HCT116 (cell line): ENCODE results near the gene HSD17B12. TPM values are rescaled to one million over a fixed set of nuclear protein-coding genes. Genes with fewer than 3 reads are reported as not detected.

Source experiments
- ATAC-seq: fragments of 200-7000 bp; cut with Tn5 transposase; 2 replicates; pipeline ENCODE4 v1.9.1; 2020; ENCODE audit warnings: mild to moderate bottlenecking, moderate library complexity
- BruUV-seq: library from RNA; stranded (reverse); fragments of 400-500 nt; replicated peaks from 2 replicates; lab custom pipeline; 2021; lab: Mats Ljungman, UMichigan
- CTCF ChIA-PET: fragments of 300-600 bp; sonication (Branson Sonifier 250); formaldehyde crosslinking; loops from one replicate; lab custom pipeline; 2021; ENCODE audit warnings: antibody characterized with exemption; lab: Charles Lee
- POLR2A ChIA-PET: fragments of 300-600, 350-600 bp; sonication (Branson Sonifier 250); formaldehyde crosslinking; loops from one replicate; lab custom pipeline; 2021; ENCODE audit warnings: antibody characterized with exemption; lab: Charles Lee
- RAD21 ChIA-PET, 2 experiments: fragments of 300-600 bp; sonication (Branson Sonifier 250); formaldehyde crosslinking; loops; one replicate each; lab custom pipeline; 2023; ENCODE audit warnings: low total read pairs in 2 of 2; ENCODE audit not compliant: uncharacterized antibody in 2 of 2, unreplicated experiment in 2 of 2, low non-redundant PET in 1 of 2; lab: Charles Lee
- DNase-seq: peaks from one replicate; pipeline ENCODE4 v3.0.0-alpha.2; 2010; ENCODE audit warnings: low read depth, low spot score
- H2AFZ ChIP-seq: fragments of 200-600 bp; shearing (Covaris generic), sonication (generic); 2 replicates; pipeline ENCODE4 v1.6.1; 2017; ENCODE audit warnings: low read depth, mixed run types, mixed read lengths, antibody characterized with exemption, low read length; ENCODE audit not compliant: poor library complexity, severe bottlenecking
- H3K27ac ChIP-seq: 2 replicates; pipeline ENCODE4 v1.5.1; 2012; ENCODE audit warnings: low read depth, low read length
- H3K27me3 ChIP-seq: fragments of 200-600 bp; sonication (generic); 2 replicates; pipeline ENCODE4 v1.6.1; 2016; ENCODE audit warnings: mixed run types, low read length, mixed read lengths; ENCODE audit not compliant: insufficient read depth
- H3K36me3 ChIP-seq, 2 experiments: fragments of 200-500 bp in 1 of 2; fragments of 200-600 bp in 1 of 2; sonication (Bioruptor generic) in 1 of 2; sonication (generic) in 1 of 2; 2 replicates each; pipeline versions ENCODE4 v1.5.1 to v1.6.1; 2014 to 2016; ENCODE audit warnings: low read length in 2 of 2, inconsistent platforms in 1 of 2, mixed read lengths in 1 of 2, mixed run types in 1 of 2; ENCODE audit not compliant: insufficient read depth in 2 of 2, control insufficient read depth in 1 of 2
- H3K4me1 ChIP-seq, 2 experiments: fragments of 200-600 bp in 1 of 2; sonication (generic) in 1 of 2; 2 replicates each; pipeline versions ENCODE4 v1.5.1 to v1.6.1; 2012 to 2017; ENCODE audit warnings: low read length in 2 of 2, inconsistent platforms in 1 of 2, mild to moderate bottlenecking in 1 of 2, mixed read lengths in 1 of 2, mixed run types in 1 of 2, moderate library complexity in 1 of 2; ENCODE audit not compliant: insufficient read depth in 2 of 2, control insufficient read depth in 1 of 2
- H3K4me2 ChIP-seq: fragments of 200-600 bp; sonication (generic); 2 replicates; pipeline ENCODE4 v1.6.1; 2017; ENCODE audit warnings: mixed run types, low read length, mixed read lengths
- H3K4me3 ChIP-seq, 2 experiments: fragments of 200-600 bp in 1 of 2; sonication (generic) in 1 of 2; replicated peaks in 1 of 2; 2 replicates each; pipeline ENCODE4 v1.5.1; 2011 to 2016; ENCODE audit warnings: low read length in 2 of 2, control low read depth in 1 of 2, low read depth in 1 of 2, mild to moderate bottlenecking in 1 of 2, mixed read lengths in 1 of 2, mixed run types in 1 of 2
- H3K79me2 ChIP-seq: fragments of 200-600 bp; sonication (generic); 2 replicates; pipeline ENCODE4 v1.6.1; 2017; ENCODE audit warnings: mild to moderate bottlenecking, mixed run types, low read length, moderate library complexity, mixed read lengths; ENCODE audit not compliant: insufficient read depth
- H3K9ac ChIP-seq: fragments of 200-600 bp; sonication (generic); 2 replicates; pipeline ENCODE4 v1.6.1; 2016; ENCODE audit warnings: low read length, mixed read lengths
- H3K9me2 ChIP-seq: fragments of 200-600 bp; sonication (generic), shearing (Covaris generic); 2 replicates; pipeline ENCODE4 v1.6.1; 2017; ENCODE audit warnings: mixed run types, mild to moderate bottlenecking, moderate library complexity; ENCODE audit not compliant: insufficient read depth
- H3K9me3 ChIP-seq, 2 experiments: fragments of 200-500 bp in 1 of 2; fragments of 200-600 bp in 1 of 2; sonication (Bioruptor generic) in 1 of 2; sonication (generic) in 1 of 2; 2 replicates each; pipeline ENCODE4 v1.6.1; 2014 to 2017; ENCODE audit warnings: low read length in 2 of 2, mixed read lengths in 2 of 2, inconsistent platforms in 1 of 2, low read depth in 1 of 2, mild to moderate bottlenecking in 1 of 2, mixed run types in 1 of 2, moderate library complexity in 1 of 2; ENCODE audit not compliant: control insufficient read depth in 1 of 2, insufficient read depth in 1 of 2
- H4K20me1 ChIP-seq: fragments of 200-600 bp; sonication (generic), shearing (Covaris generic); 2 replicates; pipeline ENCODE4 v1.6.1; 2017; ENCODE audit warnings: mixed run types, mild to moderate bottlenecking, moderate library complexity; ENCODE audit not compliant: insufficient read depth
- CBX3 ChIP-seq: IDR thresholded peaks from 2 replicates; pipeline ENCODE4 v1.6.1; 2012; ENCODE audit warnings: low read depth
- CEBPB ChIP-seq: IDR thresholded peaks from 2 replicates; pipeline ENCODE4 v1.6.1; 2012; ENCODE audit warnings: low read depth
- CTCF ChIP-seq, 3 experiments: fragments of 200-600 bp in 1 of 3; sonication (generic) in 1 of 3; IDR thresholded peaks in 2 of 3; conservative IDR thresholded peaks in 1 of 3; 2 replicates each; pipeline ENCODE4 v1.5.1; 2012 to 2017; ENCODE audit warnings: low read depth in 2 of 3, low read length in 2 of 3, antibody characterized with exemption in 1 of 3, borderline replicate concordance in 1 of 3, control low read depth in 1 of 3, mild to moderate bottlenecking in 1 of 3, mixed read lengths in 1 of 3, mixed run types in 1 of 3, moderate library complexity in 1 of 3; ENCODE audit not compliant: insufficient read depth in 1 of 3
- ELF1 ChIP-seq: IDR thresholded peaks from 2 replicates; pipeline ENCODE4 v1.6.1; 2012; ENCODE audit warnings: low read depth, borderline replicate concordance
- EZH2 ChIP-seq: fragments of 200-600 bp; sonication (generic); IDR thresholded peaks from 2 replicates; pipeline ENCODE4 v1.6.1; 2017; ENCODE audit warnings: antibody characterized with exemption, mixed run types
- EZH2phosphoT487 ChIP-seq: fragments of 200-600 bp; IDR thresholded peaks from 2 replicates; pipeline ENCODE4 v1.6.1; 2018; ENCODE audit warnings: antibody characterized with exemption, borderline replicate concordance
- POLR2AphosphoS5 ChIP-seq: IDR thresholded peaks from 2 replicates; pipeline ENCODE4 v1.6.1; 2011; ENCODE audit warnings: mild to moderate bottlenecking, low read depth, low read length, moderate library complexity
- REST ChIP-seq: IDR thresholded peaks from 2 replicates; pipeline ENCODE4 v1.6.1; 2012; ENCODE audit warnings: low read depth
- SP1 ChIP-seq: IDR thresholded peaks from 2 replicates; pipeline ENCODE4 v1.6.1; 2012; ENCODE audit warnings: low read depth
- SRF ChIP-seq: IDR thresholded peaks from 2 replicates; pipeline ENCODE4 v1.6.1; 2012; ENCODE audit warnings: low read depth
- TCF7L2 ChIP-seq: IDR thresholded peaks from 2 replicates; pipeline ENCODE4 v1.7.0; 2011; ENCODE audit warnings: borderline replicate concordance, inconsistent platforms; ENCODE audit not compliant: insufficient read depth, insufficient read length; ENCODE audit errors: extremely low read depth
- ZFX ChIP-seq: fragments of 450-650 bp; IDR thresholded peaks from 2 replicates; pipeline ENCODE4 v1.6.1; 2017
- ZNF274 ChIP-seq: fragments of 200-500 bp; sonication (Bioruptor generic); IDR thresholded peaks from 2 replicates; pipeline ENCODE4 v1.6.1; 2014; ENCODE audit warnings: mild to moderate bottlenecking, low read depth, low read length, inconsistent platforms
- intact Hi-C: fragments of 100-400 bp; cut with micrococcal nuclease; formaldehyde crosslinking; loops from 2 replicates; pipeline ENCODE4 v1.10.0; 2022
- total RNA-seq: library from RNA; stranded (reverse); gene quantifications from one replicate; pipeline ENCODE4 v1.2.1, GENCODE V29; 2021; ENCODE audit not compliant: unreplicated experiment

Gene HSD17B12
- total RNA-seq, 1 experiment from 2014 or later: 83.7 TPM

GRCh38 chr11:43774786-43775185, 94.2 kb downstream of the HSD17B12 start:
- no peaks in the 10 kb centered on the region for H3K9me2 ChIP-seq
- H3K4me1 ChIP-seq: no peaks in the 10 kb centered on the region
- CTCF ChIA-PET: no interaction called here
- H3K27me3 ChIP-seq: no peaks in the 10 kb centered on the region
- H3K9me3 ChIP-seq: no peaks in the 10 kb centered on the region
- H2AFZ ChIP-seq: no peak overlapping the region
- H3K27ac ChIP-seq: no peak overlapping the region
- intact Hi-C loops: no loop called here
- DNase-seq (no peak), ATAC-seq (no peak)
- RAD21 ChIA-PET: no interaction called here
- H3K79me2 ChIP-seq: no peaks in the 10 kb centered on the region; the same call in 1 of the 2 replicates
- no peaks in the 10 kb centered on the region for H3K36me3 ChIP-seq
- POLR2A ChIA-PET: no interaction called here
- H3K9ac ChIP-seq: no peak overlapping the region
- H3K4me3 ChIP-seq: no peak overlapping the region
- H4K20me1 ChIP-seq: no peaks in the 10 kb centered on the region
- BruUV-seq: no TSS peak
- H3K4me2 ChIP-seq: no peak overlapping the region
- TF ChIP-seq EZH2 (no peak), CEBPB (no peak), CBX3 (no peak), REST (no peak), ZFX (no peak), ELF1 (no peak), SRF (no peak)

GRCh38 chr11:43779306-43779705, 98.8 kb downstream of the HSD17B12 start:
- POLR2A ChIA-PET: no interaction called here

More at GRCh38 chr11:43779306-43779705, 98.8 kb downstream of the HSD17B12 start:
- BruUV-seq: no TSS peak
- H3K9me3 ChIP-seq: peaks cover 0 to under 1% of the 10 kb centered on the region in 2 experiments; a peak in 2 of 4 replicates
- H3K4me1 ChIP-seq: no peaks in the 10 kb centered on the region
- DNase-seq: no peak
- no peaks in the 10 kb centered on the region for H3K36me3 ChIP-seq
- no peaks in the 10 kb centered on the region for H3K27me3 ChIP-seq
- no peak overlapping the region for H3K4me2 ChIP-seq
- H3K27ac ChIP-seq: no peak overlapping the region
- TF ChIP-seq SRF (no peak), CBX3 (no peak), ZNF274 (no peak), POLR2AphosphoS5 (no peak), SP1 (no peak), CTCF (IDR thresholded peaks at IDR 0.05 in 2 of 3, conservative IDR thresholded peaks at IDR 0.05 in 1 of 3; ENCODE audit: borderline replicate concordance in 1 of 3, insufficient read depth in 1 of 3, low read depth in 2 of 3, low read length in 2 of 3) (no peak), TCF7L2 (no peak), EZH2phosphoT487 (no peak)
- RAD21 ChIA-PET: no interaction called here
- no peak overlapping the region for H3K4me3 ChIP-seq
- no peak overlapping the region for H3K9ac ChIP-seq
- no peak for ATAC-seq
- peaks cover 10% of the 10 kb centered on the region for H3K79me2 ChIP-seq
- H2AFZ ChIP-seq: no peak overlapping the region
- H4K20me1 ChIP-seq: no peaks in the 10 kb centered on the region
- intact Hi-C loops: no loop called here
- H3K9me2 ChIP-seq: no peaks in the 10 kb centered on the region
- CTCF ChIA-PET: no interaction called here
